MCF 10A (cell line): ENCODE results near the gene THRB. TPM values are rescaled to one million over a fixed set of nuclear protein-coding genes. Genes with fewer than 3 reads are reported as not detected.

Experiments used
- BruUV-seq: library from RNA; stranded (reverse); fragments of 400-500 nt; replicated peaks from 2 replicates; lab custom pipeline; 2021; lab: Mats Ljungman, UMichigan
- CTCF ChIA-PET: fragments of 300-600 bp; sonication (Branson Sonifier 250); formaldehyde crosslinking; extraction: SDS; loops from one replicate; lab custom pipeline; 2021; ENCODE audit warnings: antibody characterized with exemption, inconsistent platforms; lab: Yijun Ruan, JAX
- POLR2A ChIA-PET: fragments of 300-600, 350-650 bp; sonication (Branson Sonifier 250); formaldehyde crosslinking; extraction: SDS; loops from one replicate; lab custom pipeline; 2020; ENCODE audit warnings: antibody characterized with exemption, inconsistent platforms; lab: Yijun Ruan, JAX
- DNase-seq: peaks from one replicate; pipeline ENCODE4 v3.0.0-alpha.2; 2018; ENCODE audit not compliant: unreplicated experiment
- H3K27ac Mint-ChIP-seq: one replicate; pipeline ENCODE4 v1.8.0; 2022; ENCODE audit warnings: mild to moderate bottlenecking, low read depth, mixed read lengths; ENCODE audit not compliant: unreplicated experiment
- H3K27me3 Mint-ChIP-seq: one replicate; pipeline ENCODE4 v1.8.0; 2022; ENCODE audit warnings: mixed read lengths; ENCODE audit not compliant: insufficient read depth, unreplicated experiment
- H3K36me3 Mint-ChIP-seq: one replicate; pipeline ENCODE4 v1.8.0; 2022; ENCODE audit warnings: mild to moderate bottlenecking, moderate library complexity, mixed read lengths; ENCODE audit not compliant: insufficient read depth, unreplicated experiment
- H3K4me1 Mint-ChIP-seq: one replicate; pipeline ENCODE4 v1.8.0; 2022; ENCODE audit warnings: mixed read lengths; ENCODE audit not compliant: insufficient read depth, unreplicated experiment
- H3K4me3 Mint-ChIP-seq: one replicate; pipeline ENCODE4 v1.8.0; 2022; ENCODE audit warnings: mild to moderate bottlenecking, moderate library complexity, mixed read lengths; ENCODE audit not compliant: unreplicated experiment
- H3K9me3 Mint-ChIP-seq: one replicate; pipeline ENCODE4 v1.8.0; 2022; ENCODE audit warnings: mixed read lengths; ENCODE audit not compliant: unreplicated experiment
- CTCF ChIP-seq: fragments of 200-600 bp; IDR thresholded peaks from one replicate; pipeline ENCODE4 v1.8.0; 2022; ENCODE audit warnings: antibody characterized with exemption, mild to moderate bottlenecking; ENCODE audit not compliant: unreplicated experiment
- intact Hi-C: fragments of 100-400 bp; cut with micrococcal nuclease; formaldehyde crosslinking; loops from 2 replicates; pipeline ENCODE4 v1.14.1; 2022
- total RNA-seq: library from RNA; stranded (reverse); gene quantifications from 2 replicates; pipeline ENCODE4 v1.2.3, GENCODE V29; 2022

Gene THRB
- total RNA-seq, 1 experiment from 2014 or later = 4.2 TPM

GRCh38 chr3:24177201-24177600 is 317.4 kb downstream of the THRB start:
- POLR2A ChIA-PET = no interaction called here
- no peak overlapping the region for H3K27ac Mint-ChIP-seq
- intact Hi-C loops = no loop called here
- no peaks in the 10 kb centered on the region for H3K36me3 Mint-ChIP-seq
- no peak for DNase-seq
- no TSS peak for BruUV-seq
- CTCF ChIA-PET = interaction anchor here (1.6 kb wide), 1 partner anchor 8 kb away, joined by 9 read pairs; no protein-coding TSS in a partner anchor
- no peak overlapping the region for H3K4me3 Mint-ChIP-seq
- H3K27me3 Mint-ChIP-seq = no peaks in the 10 kb centered on the region
- no peaks in the 10 kb centered on the region for H3K4me1 Mint-ChIP-seq
- H3K9me3 Mint-ChIP-seq = no peaks in the 10 kb centered on the region
- TF ChIP-seq CTCF = no peak

GRCh38 chr3:24174614-24175013 is 320.0 kb downstream of the THRB start:
- Mint-ChIP-seq H3K4me3 (no peak overlapping the region), H3K36me3 (no peaks in the 10 kb centered on the region), H3K27ac (no peak overlapping the region), H3K9me3 (no peaks in the 10 kb centered on the region), H3K4me1 (no peaks in the 10 kb centered on the region), H3K27me3 (no peaks in the 10 kb centered on the region)
- no peak for TF ChIP-seq CTCF
- CTCF ChIA-PET = interaction anchor here (0.6 to 3.6 kb wide), 2 partner anchors 11 to 930 kb away, joined by 3 to 14 read pairs; no protein-coding TSS in a partner anchor
- POLR2A ChIA-PET = interaction anchor here (1.4 kb wide), 1 partner anchor 15 kb away, joined by 3 read pairs; no protein-coding TSS in a partner anchor
- no peak for DNase-seq
- no TSS peak for BruUV-seq
- intact Hi-C loops = no loop called here

DNA sequence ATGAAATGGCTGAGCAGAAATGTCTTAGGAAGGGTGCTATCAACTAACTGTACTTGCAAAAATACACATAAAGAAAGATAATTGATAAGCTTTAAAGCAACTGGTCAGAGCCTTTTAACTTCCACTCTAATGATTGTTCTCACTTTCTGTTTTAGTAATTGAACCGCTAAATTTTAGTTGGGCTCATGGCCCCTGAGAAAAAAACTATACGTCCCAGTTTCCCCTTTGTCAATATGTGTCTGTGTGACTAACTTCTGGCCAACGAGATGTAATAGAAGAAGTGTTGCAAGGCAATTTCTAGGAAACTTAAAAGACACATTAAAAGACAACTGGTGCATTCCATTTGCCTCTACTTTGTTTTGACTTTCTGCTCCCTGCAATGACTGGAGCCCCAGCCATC is 325.7 kb downstream of the THRB start:
- ChIA-PET CTCF (interaction anchor here (0.7 to 1.1 kb wide), 2 partner anchors 13 to 325 kb away, joined by 3 to 4 read pairs; no protein-coding TSS in a partner anchor), POLR2A (no interaction called here)
- H3K27ac Mint-ChIP-seq = no peak overlapping the region
- H3K4me3 Mint-ChIP-seq = no peak overlapping the region
- BruUV-seq = no TSS peak
- no peaks in the 10 kb centered on the region for H3K4me1 Mint-ChIP-seq
- no peaks in the 10 kb centered on the region for H3K9me3 Mint-ChIP-seq
- intact Hi-C loops = no loop called here
- no peaks in the 10 kb centered on the region for H3K36me3 Mint-ChIP-seq
- no peak for TF ChIP-seq CTCF
- no peak for DNase-seq
- H3K27me3 Mint-ChIP-seq = no peaks in the 10 kb centered on the region

DNA sequence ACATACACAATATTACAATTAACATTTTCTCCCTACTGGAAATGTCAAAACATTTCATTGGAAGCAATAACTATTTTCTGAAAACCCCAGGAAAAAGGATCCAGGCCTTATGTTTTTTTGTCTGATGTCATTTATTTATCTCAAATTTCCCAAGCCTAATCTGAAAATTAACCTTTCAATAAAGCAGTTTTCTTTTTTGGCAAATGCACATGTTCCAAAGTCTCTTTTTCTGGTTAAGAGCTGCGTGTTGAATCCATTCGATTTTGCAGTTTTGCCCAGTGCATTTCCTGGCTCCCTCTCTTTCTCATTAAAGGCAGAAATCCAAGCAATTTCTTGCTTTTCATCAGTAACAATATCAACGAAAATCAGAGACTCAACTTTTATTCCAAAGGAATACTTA is 327.2 kb downstream of the THRB start:
- POLR2A ChIA-PET = interaction anchor here (0.7 kb wide), 2 partner anchors 22 to 290 kb away, joined by 3 read pairs; no protein-coding TSS in a partner anchor
- intact Hi-C loops = no loop called here
- CTCF ChIA-PET = interaction anchor here (0.6 to 1.3 kb wide), 3 partner anchors 10 to 51 kb away, joined by 3 to 5 read pairs (median 4); no protein-coding TSS in a partner anchor
- Mint-ChIP-seq H3K9me3 (no peaks in the 10 kb centered on the region), H3K27ac (no peak overlapping the region), H3K4me3 (no peak overlapping the region), H3K27me3 (no peaks in the 10 kb centered on the region), H3K4me1 (no peaks in the 10 kb centered on the region), H3K36me3 (no peaks in the 10 kb centered on the region)
- no peak for TF ChIP-seq CTCF
- BruUV-seq = no TSS peak
- DNase-seq = no peak
